ENCODE data around the gene PIM1. TPM values are rescaled to one million over a fixed set of nuclear protein-coding genes. Genes with fewer than 3 reads are reported as not detected.

The PIM1 gene
- total and polyA plus RNA-seq, 9 of the 15 experiments (the other 6 are each of a cell fraction or from before 2014, with no cell fraction given), result 19.0 to 789 (median 212) TPM

- TF ChIP-seq ETV5 (CRISPR knock-in tag; IDR thresholded peaks at IDR 0.05; ENCODE audit: low read depth), result 0 out of 2 replicates have a peak, but pooled peaks have one; percentile 53
- TF ChIP-seq, protein P1, sequence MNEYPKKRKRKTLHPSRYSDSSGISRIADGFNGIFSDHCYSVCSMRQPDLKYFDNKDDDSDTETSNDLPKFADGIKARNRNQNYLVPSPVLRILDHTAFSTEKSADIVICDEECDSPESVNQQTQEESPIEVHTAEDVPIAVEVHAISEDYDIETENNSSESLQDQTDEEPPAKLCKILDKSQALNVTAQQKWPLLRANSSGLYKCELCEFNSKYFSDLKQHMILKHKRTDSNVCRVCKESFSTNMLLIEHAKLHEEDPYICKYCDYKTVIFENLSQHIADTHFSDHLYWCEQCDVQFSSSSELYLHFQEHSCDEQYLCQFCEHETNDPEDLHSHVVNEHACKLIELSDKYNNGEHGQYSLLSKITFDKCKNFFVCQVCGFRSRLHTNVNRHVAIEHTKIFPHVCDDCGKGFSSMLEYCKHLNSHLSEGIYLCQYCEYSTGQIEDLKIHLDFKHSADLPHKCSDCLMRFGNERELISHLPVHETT (CRISPR knock-in tag; conservative IDR thresholded peaks at IDR 0.05 in 1 of 2, IDR thresholded peaks at IDR 0.05 in 1 of 2), result peak in 1 of 2 experiments; percentile 74; a peak in 1 of 4 replicates
- peak in 1 of 2 experiments; percentile 52; a peak in 1 of 3 replicates for TF ChIP-seq CBX3 (IDR thresholded peaks at IDR 0.05; ENCODE audit: borderline replicate concordance in 1 of 2, low read length in 2 of 2)
- TF ChIP-seq ZZZ3 (IDR thresholded peaks at IDR 0.05), result no peak
- TF ChIP-seq TSHZ1 (CRISPR knock-in tag; IDR thresholded peaks at IDR 0.05), result peak; percentile 61; the same call in 1 of the 2 replicates
- TF ChIP-seq SRSF1 (IDR thresholded peaks at IDR 0.05; ENCODE audit: low read depth, low read length), result no peak
- peak; percentile 84 for TF ChIP-seq PHTF2 (CRISPR knock-in tag; IDR thresholded peaks at IDR 0.05)
- TF ChIP-seq TFAP4 (CRISPR knock-in tag; IDR thresholded peaks at IDR 0.05; ENCODE audit: borderline replicate concordance), result peak; percentile 72; the same call in 1 of the 2 replicates
- TF ChIP-seq, protein P2, sequence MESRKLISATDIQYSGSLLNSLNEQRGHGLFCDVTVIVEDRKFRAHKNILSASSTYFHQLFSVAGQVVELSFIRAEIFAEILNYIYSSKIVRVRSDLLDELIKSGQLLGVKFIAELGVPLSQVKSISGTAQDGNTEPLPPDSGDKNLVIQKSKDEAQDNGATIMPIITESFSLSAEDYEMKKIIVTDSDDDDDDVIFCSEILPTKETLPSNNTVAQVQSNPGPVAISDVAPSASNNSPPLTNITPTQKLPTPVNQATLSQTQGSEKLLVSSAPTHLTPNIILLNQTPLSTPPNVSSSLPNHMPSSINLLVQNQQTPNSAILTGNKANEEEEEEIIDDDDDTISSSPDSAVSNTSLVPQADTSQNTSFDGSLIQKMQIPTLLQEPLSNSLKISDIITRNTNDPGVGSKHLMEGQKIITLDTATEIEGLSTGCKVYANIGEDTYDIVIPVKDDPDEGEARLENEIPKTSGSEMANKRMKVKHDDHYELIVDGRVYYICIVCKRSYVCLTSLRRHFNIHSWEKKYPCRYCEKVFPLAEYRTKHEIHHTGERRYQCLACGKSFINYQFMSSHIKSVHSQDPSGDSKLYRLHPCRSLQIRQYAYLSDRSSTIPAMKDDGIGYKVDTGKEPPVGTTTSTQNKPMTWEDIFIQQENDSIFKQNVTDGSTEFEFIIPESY (CRISPR knock-in tag; IDR thresholded peaks at IDR 0.05), result peak; percentile 35; the same call in 1 of the 2 replicates
- TF ChIP-seq, protein P3, sequence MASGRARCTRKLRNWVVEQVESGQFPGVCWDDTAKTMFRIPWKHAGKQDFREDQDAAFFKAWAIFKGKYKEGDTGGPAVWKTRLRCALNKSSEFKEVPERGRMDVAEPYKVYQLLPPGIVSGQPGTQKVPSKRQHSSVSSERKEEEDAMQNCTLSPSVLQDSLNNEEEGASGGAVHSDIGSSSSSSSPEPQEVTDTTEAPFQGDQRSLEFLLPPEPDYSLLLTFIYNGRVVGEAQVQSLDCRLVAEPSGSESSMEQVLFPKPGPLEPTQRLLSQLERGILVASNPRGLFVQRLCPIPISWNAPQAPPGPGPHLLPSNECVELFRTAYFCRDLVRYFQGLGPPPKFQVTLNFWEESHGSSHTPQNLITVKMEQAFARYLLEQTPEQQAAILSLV (tag; IDR thresholded peaks at IDR 0.05), result 0 out of 2 replicates have a peak, but pooled peaks have one; percentile 17
- TF ChIP-seq GMEB1 (CRISPR knock-in tag; IDR thresholded peaks at IDR 0.05), result 0 out of 2 replicates have a peak, but pooled peaks have one; percentile 6
- TF ChIP-seq POLR2AphosphoS2 (IDR thresholded peaks at IDR 0.05; ENCODE audit: low read length), result no peak
- TF ChIP-seq MAFK (IDR thresholded peaks at IDR 0.05; ENCODE audit: low read length), result no peak
- TF ChIP-seq CCNT2 (IDR thresholded peaks at IDR 0.05; ENCODE audit: borderline replicate concordance, extremely low read depth, insufficient read length, low read depth, low read length), result no peak
These were observed 38.0 kb downstream of the PIM1 start (continued) for GRCh38 chr6:37207903-37208456.
